ENCODE results near the gene KRTAP4-16.
"Not testable (repeated sequence)": the region's sequence is repeated elsewhere in the genome, so short reads cannot be mapped to it uniquely, and the experiment has no call there.

The KRTAP4-16 gene

DNA sequence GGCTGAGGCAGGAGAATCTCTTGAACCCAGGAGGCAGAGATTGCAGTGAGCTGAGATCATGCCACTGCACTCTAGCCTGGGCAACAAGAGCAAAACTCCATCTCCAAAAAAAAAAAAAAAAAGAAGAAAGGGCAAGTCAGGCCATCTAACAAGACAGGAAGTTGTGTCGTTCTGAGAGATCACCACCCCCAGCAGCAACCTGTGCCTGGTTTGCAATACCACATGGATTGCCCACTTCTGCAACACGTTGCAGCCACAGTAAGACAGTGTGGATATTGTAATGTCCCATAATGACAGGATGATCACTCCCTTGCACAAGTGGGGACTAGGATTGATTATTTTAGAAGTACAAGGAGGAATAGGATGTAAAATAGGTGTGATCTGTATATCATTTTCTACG, 33.0 kb downstream of the KRTAP4-16 start:
- DNase-seq = no peak

- no peak for DNase-seq
Observed at GRCh38 chr17:41067281-41067680, 34.7 kb downstream of the KRTAP4-16 start.

- DNase-seq = no peak
Observed at GRCh38 chr17:41065829-41066624, 36.0 kb downstream of the KRTAP4-16 start, which contains the start of gene KRTAP2-4. TSS of gene KRTAP2-4 (minus strand) at chr17:41065879. CDS start at chr17:41065845, 34 bp downstream.

GRCh38 chr17:41065016-41065689, 36.9 kb downstream of the KRTAP4-16 start:
- not testable (repeated sequence) for DNase-seq

- no peak for DNase-seq
Observed at GRCh38 chr17:41064301-41064700, 37.7 kb downstream of the KRTAP4-16 start.

DNA sequence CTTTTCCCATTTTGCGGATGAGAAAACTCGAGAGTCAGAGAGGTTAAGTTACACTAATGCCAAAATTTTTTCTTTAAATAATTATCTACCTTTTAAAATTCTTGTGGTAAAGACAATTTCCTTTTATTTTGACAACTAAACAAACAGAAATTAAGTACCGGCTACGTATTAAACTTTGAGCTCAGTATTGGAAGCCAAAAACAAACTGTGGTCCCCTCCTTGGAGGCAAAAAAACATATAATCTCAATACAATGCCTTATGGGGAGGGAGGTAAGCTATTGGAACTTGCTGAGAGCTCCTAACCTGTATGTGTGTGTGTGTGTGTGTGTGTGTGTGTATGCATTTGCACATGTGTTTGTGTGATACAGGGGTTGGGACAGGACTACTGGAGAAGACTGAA, 38.6 kb downstream of the KRTAP4-16 start:
- DNase-seq = no peak

DNA sequence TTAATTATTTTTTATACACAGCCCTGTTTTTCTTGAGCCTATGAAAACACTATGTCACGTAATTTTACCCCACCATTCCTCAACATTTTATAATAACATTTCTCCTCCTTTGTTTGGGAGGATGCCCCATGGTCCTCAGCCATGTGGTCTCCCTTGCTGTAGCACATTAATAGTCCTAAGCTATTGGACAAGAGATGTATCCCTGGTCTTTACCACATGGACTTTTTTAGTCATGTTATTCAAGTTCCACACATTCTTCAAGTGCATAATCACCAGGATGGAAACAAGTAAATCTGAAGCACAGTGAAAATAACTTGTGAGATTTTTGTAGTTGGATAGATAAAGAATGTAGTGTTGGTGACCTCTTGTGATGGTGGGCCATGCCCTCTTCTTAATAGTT, 40.0 kb downstream of the KRTAP4-16 start:
- no peak for DNase-seq

GRCh38 chr17:41060052-41060604, 41.9 kb downstream of the KRTAP4-16 start, which contains the start of gene KRTAP2-3:
TSS of gene KRTAP2-3 (minus strand) at chr17:41060114. CDS start at chr17:41060050, 64 bp downstream.
- no peak for DNase-seq

DNA sequence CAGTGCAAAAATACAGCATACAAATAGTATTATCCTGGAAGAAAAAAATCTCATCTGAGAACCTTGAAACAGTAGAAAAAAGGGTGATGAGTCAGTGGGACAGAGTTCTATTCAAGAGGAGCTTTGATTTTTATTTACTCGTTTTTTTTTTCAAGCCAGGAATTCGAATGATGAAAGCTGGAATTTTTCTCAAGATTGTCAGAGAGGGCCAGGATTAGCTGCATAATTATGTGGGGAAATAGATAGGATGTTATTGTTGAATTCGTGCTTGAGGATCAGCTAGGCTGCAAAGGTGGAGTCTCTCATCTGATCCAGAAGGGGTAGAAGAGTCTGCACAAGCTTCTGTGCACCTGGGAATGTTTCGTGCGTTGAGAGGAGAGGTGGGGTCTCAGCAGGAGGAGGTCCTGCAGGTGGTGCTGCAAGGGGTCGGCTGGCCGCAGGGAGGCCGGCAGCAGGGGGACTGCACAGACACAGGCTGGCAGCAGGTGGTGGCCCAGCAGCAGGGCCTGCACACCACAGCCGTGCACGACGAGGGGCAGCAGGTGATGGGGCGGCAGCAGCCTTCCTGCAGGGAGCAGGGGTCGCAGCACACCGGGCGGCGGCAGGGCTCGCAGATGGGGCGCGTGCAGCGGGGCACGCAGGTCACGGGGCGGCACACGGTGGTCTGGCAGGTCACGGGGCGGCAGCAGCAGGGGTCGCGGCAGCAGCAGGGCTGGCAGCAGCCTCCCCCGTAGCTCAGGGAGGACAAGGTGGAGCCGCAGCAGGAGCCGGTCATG, 42.5 kb downstream of the KRTAP4-16 start:
- DNase-seq = not testable (repeated sequence)

DNA sequence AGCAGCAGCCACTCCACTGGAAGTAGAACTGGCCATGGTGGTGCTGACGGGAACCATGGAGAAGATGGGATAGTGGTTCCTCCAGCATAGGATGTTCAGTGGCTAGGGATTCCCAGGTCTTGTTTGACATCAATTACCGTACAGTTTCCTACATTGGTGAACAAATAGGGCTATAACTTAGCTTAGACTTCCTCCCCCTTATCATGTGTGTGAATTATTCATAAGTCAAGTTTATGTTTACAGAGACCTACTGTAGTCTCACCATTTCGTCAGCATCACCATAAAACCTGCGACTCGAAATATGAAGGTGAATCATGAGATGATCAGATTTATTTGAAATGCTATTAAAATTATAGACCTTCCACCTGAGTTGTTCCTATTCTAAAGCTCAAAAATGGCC, 43.3 kb downstream of the KRTAP4-16 start:
- DNase-seq = no peak

DNA sequence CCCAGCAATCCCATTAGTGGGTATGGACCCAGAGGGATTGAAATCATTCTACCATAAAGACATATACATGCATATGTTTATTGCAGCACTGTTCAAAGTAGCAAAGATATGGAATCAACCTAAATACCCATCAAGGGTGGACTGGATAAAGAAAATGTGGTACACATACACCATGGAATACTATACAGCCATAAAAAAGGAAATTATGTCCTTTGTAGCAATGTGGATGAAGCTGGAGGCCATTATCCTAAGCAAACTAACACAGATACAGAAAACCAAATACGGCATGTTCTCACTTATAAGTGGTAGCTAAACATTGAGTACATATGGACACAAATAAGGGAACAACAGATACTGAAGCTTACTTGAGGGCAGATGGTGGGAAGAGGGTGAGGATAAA, 44.5 kb downstream of the KRTAP4-16 start:
- DNase-seq = no peak

DNA sequence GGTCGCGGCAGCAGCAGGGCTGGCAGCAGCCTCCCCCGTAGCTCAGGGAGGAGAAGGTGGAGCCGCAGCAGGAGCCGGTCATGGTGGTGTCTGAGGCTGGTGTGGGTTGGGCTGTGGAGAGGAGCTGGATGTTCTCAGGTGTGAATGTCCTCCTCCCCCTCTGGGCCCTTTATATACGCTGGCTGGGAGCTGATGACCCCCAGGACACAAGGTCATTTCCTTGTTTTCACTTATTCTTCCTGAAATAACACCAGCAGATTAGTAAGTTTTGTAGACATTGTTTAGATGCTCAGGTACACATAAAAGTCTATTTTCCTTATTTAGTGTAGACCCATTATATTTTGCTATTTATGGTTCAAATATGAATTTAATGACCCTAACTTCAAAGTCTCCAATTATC, 46.9 kb downstream of the KRTAP4-16 start, which contains the start of gene KRTAP2-2:
Gene KRTAP2-2 (minus strand): TSS at position 101 of the 400 bp plus-strand sequence. CDS start 19 bp downstream, at position 82.
- DNase-seq = not testable (repeated sequence)

GRCh38 chr17:41054556-41054955, 47.5 kb downstream of the KRTAP4-16 start:
- DNase-seq = not testable (repeated sequence)

DNA sequence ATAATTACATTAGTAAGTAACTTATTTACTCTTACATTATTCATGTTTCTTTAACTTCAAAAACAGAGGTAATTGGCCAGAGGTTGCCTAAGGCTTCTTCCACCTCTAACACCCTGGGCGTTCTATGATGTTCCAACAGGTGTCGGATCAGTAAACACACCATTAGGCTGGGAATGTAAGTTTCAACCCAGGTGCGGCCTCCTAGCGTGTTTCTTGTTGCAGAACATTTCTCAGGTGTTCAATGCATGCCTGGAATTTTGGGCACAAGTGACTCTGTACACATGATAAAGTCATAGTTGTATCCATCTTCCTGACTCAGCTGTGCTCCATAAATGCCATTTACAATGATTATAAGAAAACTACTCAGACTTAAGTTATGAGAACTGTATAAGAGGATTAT, 48.0 kb downstream of the KRTAP4-16 start:
- DNase-seq = no peak

DNA sequence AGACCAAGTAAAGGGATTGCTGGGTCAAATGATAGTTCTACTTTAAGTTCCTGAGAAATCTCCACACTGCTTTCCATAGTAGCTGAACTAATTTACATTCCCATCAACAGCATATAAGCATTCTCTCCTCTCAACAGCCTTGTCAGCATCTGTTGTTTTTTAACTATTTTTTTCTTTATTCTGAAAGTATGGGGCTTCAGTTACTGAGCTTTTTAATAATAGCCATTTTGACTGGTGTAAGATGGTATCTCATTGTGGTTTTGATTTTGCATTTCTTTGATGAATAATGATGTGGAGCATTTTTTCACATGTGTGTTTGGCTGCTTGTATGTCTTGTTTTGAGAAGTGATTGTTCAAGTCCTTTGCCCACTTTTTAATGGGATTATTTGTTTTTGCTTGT, 49.4 kb downstream of the KRTAP4-16 start:
- no peak for DNase-seq
